Stimulated activated CD8-positive, alpha-beta memory T cell treated with anti-CD3 and anti-CD28 coated beads, Interleukin-12 subunit alpha, Interleukin-12 subunit beta, amount 100 ng/mL, for 24 hours (primary cell): ENCODE measurements around the gene SORCS1.

ENCODE experiments used
- DNase-seq: peaks from one replicate; pipeline ENCODE4 v3.0.0-alpha.2; 2020; ENCODE audit errors: extremely low read depth

The SORCS1 gene

DNA sequence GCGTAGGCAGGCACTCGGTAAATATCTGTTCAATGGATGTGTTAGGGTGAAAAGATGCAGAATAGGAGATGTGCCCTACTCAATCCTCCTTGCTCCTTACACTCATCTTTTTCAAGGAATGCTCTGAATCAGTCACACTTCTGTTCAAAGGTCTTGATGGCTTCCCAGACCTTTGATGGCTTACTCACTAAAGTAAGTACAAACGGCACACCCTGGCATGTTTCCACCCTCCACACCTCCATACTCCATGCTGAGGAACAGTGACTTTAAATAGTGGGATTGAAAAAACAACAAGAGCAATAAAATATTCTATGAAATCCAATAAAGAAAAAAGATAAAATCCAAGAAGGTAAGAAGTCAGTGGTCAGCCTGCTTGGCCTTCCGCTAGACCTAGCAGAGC is 569.2 kb downstream of the SORCS1 start:
- DNase-seq = no peak

DNA sequence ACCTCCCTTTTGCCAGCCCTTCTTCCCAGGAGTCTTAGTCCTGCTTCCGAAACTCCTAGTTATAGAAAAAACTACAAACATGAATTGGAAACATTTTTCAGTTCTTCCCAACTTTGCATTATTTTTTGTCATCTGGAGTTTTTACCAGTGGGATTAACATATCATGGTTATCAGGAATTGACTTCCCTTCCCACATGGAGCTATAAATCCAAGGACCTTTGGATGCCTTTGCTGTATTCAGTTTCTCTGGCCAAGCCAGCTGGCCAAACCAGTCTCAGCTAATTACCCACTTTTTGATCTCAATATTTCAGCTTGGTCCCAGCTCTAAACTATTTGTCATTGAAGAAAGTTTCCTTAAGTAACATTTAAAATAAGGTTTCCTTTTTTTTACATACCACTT is 570.6 kb downstream of the SORCS1 start:
- DNase-seq = no peak

DNA sequence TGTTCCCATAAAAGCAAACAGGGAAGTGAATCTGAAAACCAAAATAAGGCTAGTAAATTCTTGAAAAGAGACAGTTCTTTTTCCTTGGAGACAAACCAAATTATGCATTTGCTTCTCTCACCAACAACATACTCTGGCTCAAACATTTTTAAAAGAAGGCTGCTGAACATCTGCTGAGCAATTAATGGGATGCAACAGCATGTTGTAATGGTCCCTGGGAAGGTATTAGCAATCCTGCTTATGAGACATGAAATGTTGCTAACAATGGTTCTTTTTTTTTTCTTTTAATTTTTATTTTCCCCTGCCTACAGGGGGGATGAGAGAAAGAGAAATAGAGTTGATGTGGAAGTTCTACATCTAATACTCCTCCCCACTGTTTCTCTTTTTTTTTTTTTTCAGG is 572.1 kb downstream of the SORCS1 start:
- DNase-seq = no peak

DNA sequence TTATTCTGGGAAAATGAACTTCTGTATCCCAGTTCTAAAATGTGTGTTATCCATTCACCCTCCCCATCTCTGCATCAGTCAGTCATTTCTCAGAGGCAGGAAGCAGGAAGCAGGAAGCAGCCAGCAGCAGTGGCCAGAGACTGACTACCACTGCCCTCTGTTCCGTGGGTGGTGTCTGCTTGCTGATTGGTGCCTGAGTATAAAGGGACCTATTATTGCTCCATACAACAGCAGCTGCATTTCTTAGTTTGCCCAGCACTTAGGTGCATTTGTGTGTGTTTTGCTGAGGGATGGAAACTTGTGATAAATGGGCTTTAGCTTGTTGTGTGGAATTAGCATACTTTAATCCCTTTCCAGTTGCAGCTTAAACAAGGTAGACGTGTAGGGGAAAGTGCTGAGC is 582.2 kb downstream of the SORCS1 start:
- DNase-seq = no peak

DNA sequence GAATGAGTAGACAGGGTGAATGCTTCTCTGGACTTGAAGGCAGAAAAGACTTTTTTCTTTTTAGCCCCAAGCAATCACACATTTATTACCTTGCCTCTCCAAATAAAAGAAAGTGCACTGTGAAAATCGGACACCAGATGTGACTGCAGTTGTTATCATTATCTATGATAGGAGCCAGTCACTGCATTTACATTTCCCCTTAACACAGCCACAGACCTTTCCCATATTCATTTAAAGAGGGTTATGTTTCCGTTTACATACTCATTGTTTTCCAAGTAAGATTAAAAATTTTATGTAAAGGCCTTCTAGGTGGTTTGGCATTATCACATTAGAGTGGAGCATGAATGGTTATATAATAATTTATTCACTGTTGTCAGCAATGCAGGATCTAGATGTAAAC is 586.8 kb downstream of the SORCS1 start:
- no peak for DNase-seq

DNA sequence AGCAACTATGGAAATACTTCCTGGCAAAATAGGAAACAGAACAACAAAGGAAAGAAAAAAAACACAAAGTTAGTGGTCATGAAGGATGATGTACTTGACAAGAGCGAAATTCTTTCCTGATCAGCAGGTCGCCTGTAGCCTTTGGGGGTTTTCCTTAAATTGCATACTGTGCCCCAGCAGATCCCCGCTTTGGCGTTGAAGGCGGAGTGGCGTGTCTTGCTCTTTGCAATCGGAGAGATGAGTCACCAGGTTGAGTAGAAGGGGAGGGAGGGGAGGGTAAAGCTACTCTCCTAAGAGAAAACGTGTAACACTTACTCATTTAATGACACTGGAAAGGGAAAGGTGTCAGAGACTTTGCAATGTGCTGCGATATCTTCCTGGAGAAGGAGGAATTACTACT is 587.2 kb downstream of the SORCS1 start:
- DNase-seq = no peak

DNA sequence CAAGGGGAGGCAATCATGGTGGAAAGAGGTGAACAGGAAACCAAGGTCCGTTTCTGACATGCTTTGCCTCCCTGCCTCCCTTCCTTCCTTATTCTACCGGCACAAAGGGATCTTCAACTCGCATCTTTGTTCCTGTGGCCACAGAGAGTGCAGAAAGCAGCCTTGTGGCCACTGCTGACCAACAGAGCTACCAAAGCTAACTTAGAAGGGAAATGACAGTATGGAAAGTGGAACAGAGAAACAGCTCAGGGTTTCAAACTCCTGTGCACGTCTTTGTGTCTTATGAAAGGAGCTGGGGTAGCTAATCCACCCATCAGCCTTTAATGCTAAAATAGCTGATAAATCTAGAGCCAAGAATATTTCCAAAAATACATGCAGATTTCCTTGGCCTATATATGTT is 588.0 kb downstream of the SORCS1 start:
- no peak for DNase-seq

DNA sequence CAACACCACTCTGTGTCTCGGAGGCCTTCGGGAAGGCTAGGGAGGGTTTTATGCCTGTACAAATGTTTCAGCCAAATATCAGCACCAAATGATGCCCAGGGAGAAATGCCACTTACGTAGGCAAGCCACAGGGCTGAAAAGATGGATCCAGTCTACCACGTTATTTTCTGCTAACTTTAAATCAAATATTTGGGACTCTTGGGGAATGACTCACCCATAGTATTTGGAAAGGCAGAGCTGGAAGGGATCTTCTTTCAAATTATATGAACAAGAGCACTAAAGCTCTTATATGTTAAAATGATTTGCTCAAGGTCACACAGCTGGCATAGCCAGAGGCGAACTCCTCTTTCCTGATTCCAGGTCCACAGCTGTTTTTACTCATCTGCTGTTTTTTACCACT is 591.4 kb downstream of the SORCS1 start:
- no peak for DNase-seq

DNA sequence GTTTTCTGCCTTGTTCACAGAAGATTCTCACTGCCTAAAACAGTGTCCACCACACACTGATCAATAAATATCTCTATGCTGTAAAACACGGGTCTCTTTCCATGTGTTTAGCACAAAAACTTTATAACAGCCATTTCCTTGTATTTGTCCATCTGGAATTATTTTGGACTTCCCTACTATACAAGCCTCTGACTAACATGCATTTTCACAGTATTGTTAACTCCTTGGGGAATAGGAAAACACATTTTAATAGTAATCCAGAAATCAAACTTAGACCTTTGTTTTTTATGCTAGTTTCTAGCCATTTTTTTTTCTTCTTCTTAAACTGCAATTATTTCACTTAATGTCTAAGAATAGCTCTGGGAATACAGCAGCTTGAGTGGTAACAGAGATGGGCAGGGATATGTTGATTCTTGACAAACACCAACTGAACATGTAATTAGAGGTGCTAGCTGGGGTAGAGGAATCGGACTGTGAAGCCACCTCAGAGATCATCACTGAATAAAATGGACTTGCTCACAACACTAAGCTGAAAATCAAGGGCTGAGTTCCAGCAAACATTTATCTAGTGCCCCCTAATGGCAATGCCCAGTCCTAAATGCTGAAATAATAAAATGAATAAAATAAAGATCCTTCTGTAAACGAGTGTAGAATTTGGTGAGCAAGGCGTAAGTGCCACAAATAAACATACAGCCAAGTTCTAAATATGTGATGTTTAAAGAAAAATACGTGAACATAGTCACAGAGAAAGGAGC is 593.1 kb downstream of the SORCS1 start:
- DNase-seq = no peak

DNA sequence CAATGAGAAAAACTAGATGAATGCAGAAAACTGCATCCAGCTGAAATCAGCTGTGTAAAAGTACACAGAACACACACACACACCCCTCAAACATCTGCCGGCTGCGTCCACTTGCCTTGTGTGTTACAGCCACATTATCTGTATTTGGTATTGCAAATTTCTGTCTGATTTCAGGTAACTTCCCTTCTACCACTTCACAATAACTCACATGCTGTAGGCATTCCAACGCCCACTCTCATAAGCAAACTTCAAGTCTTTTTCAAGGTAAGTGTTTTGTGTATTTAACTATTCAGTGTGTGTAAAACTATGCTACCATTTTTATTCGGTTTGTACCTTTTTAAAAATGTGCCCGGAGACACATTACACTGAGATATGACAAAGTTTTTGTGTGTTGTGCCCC is 594.2 kb downstream of the SORCS1 start:
- DNase-seq = no peak

DNA sequence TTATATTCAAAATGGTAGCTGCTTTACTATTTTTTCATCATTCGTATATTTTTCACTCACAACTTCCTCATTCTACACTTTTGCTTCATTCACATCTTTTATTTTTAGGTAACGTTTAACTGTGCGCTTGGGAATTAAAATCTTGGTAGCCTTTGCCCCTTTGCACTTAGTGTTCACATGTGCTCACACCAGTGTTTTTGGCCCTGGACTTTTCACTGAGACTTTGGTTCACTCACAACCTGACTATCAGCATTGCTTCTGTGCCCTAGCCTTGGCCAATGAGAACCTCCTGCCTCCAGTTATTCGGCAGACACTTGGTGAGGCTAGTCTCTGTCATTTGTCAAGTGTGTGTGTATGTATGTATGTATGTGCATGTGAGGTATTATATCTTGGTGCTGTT is 596.9 kb downstream of the SORCS1 start:
- DNase-seq = no peak

DNA sequence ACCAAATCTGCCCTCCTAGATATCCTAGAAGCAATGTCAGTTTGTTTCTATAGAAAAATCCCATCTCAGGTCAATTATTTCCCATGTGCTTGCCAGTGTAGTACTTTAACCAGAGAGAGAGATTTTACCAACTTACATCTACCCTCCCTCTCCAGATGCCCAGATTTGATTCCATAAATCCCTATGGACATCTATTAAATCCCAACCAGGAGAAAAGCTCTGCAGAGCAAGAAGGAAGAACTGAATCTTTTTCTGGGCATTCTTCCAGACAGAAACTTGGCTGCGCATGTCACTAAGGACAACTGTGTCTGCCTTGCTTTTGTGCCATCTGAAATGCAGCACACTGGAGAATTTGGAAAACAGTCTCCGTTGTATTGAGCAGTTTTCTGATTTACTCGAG is 597.6 kb downstream of the SORCS1 start:
- no peak for DNase-seq

DNA sequence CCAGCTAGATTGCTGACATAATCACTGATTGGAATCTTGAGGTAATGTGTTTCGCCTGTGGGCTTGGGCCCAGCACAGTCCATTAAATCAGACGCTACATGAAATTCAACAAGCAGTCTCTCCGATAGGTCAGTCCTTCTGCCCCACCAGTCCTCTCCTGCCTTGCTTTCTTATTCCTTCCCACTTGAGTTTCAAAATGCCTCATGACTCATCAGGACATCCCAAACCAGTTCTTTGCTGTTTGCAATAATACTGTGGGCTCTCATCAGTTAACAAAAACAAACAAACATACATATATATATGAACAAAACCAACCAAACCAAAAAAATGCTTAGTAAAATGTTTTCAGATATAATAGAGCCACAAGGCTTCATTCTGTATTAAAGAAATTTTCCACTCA is 599.0 kb downstream of the SORCS1 start:
- DNase-seq = no peak

DNA sequence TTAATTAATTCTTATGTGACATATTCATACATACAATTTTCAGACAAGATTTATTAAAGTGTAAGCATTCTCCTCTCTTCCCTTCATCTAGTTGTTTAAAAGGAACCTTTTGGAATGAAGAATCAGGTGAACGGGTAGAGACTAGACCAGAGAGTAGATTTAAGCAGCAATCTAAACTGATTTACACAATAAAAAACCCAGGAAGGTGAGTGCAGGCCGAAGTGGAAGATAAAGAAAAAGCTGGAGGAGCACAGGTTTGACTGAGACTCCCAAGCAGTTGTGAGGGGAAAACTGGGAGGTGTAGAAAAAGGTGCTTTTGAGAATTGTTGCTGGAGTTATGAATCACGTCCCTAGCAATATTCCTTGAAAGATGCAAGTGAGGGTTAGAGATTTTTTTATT is 601.1 kb downstream of the SORCS1 start:
- DNase-seq = no peak

DNA sequence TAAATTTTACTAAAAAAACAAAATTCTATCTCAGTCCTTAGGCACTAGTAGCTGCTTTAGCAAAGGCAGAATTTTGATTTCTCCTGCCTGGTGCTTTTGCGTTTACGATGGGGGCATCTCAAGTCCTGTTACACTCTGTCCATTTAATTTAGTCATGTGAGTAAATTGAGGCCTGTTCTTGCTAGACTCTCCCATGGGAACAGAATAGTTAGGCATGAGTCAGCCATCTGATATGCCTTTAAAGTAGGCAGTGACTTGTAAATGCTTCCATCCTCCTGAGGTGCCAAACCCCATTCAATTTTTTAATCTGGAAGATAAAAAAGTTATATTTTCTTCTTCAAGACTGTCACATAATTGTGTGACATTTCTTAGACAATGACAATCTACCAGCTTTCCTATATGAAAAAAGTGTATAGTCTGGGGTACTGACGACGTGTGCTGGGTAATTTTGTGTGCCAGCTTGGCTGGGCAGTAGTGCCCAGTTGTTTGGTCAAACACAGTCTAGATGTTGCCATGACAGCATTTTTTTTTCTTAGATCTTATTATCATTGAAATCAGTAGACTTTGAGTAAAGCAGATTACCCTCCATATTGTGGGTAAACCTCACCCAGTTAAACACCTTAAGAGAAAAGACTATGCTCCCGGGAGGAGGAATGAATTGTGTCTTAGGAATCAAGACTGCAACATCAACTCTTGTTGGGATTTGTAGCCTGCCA is 603.4 kb downstream of the SORCS1 start:
- no peak for DNase-seq

DNA sequence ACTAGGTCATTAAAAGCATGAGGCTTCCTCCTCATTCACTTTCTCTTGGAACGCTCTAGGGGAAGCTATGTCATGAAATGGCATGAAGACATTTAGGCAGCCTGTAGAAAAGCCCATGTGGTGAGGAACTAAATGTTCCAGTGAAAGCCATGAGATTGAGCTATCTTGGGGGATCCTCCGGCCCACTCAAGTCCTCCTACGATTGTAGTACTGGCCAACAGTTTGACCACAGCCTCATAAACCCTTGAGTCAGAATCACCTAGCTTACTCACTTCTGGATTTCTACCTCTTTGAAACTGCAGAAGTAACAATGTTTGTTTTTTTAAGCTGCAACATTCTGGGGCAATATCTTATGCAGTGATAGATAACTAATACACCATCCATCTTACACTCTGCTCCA is 605.1 kb downstream of the SORCS1 start:
- no peak for DNase-seq

DNA sequence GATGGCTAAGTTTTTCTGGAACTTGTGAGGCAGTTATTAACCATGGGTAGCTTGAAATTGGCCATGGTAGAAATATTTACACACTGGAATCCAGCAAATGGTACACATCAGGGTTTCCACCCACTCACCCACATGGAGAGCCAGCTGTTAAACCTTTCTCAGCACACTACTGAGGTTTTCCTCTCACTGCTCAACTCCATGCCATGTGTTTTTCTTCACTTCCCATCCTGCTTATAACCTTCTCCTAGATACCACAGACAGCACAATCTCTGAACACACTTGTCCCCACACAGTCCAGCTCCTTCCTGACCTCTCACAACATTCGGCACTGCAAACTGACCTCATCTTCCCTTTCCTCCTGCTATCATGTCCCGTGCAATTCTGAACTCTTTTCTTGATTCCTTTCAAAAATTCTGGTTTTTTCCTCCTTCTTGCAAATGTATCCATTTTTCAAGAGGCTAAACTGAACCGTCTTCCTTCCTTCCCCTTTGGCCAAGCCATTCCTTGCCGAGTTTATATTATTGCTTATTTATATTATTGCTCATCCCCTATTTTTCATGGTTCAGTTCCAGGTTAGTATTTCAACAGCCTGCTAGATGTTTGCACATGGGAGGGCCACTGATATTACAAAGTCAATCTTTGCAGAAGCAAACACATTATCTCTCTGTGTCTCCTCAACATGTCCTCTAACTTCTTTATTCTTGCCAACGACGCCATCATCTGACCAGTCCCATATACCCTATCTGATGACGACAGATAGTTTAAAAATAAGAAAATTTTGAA is 606.4 kb downstream of the SORCS1 start:
- no peak for DNase-seq

DNA sequence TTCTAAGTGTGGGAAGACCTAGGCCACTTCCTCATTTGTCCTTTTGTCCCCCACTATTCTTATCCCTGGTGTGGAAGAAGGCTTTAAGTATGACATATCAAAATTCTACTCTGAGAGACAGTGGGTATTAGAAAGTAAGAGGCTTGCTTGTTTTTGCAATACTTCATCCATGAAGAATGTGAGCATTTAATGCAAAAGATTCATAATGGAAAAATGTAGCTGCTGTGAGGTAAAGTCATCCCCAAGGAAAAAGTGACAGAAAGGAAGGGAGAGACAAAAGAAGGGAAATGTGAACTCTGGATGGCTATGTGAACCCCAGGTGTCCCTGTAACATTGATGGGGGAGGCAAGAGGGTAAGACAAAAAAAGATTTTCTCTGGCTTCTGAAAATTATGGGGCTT is 607.5 kb downstream of the SORCS1 start:
- DNase-seq = no peak

DNA sequence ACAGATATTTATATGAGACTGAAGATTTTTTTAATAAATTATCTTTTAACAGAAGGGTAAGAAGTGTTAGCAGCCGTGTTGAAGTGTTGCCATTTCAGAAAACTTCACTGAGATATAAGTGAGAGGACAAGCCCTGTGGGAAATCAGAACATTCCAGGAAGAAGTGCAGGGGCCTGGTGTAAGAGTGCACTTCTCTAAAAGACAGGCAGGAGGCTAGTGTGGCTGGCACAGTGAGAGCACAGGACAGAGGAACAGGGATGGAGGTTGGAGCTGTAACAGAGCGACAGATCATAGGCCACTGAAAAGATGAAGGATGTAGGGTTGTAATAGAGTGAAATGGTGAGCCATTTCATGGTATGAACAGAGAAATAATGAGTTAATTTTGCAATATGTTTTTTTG is 608.9 kb downstream of the SORCS1 start:
- no peak for DNase-seq

DNA sequence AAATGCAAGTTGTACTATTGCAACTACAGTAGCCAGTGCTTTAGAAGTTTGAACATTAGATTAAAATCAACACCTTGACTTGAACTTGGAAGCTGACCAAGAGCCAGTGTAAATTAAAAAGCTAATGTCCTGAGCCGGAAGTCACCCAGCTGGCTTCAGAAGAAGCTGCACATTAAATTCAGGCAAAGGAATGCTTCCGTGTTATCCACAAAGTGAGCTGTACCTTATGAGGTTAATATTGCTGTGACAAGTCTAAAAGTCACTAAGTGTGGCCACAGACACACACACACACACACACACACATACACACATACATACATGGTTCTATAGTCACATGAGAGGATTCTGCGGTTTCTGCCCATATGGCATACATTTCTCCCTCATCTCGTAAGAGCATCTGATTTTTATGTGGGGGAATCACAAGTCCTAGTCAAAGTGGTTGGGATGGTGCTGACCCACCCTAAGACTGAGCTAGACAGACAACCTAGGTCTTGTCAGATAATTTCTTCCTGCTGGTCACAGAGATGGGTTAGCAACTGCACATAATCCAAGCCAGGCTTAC is 612.9 kb downstream of the SORCS1 start:
- no peak for DNase-seq

DNA sequence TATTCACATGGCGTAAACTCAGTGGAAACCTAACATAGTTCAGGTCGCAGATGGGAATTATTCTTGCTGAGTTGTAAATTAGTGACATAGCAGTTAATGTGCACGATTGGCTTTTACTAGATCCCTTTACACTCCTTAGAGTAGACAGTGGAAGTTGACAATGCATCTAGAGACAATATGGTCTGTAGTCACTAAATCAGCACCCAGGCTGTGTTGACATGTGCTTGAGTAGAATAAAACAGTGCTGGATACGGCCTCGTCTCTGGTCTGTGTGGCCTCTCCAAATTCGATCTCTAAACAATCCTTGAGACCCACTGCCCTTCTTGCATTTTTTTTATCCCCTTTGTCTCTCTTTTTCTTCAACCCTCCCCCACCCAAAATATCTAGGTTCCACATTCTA is 615.7 kb downstream of the SORCS1 start:
- DNase-seq = no peak

DNA sequence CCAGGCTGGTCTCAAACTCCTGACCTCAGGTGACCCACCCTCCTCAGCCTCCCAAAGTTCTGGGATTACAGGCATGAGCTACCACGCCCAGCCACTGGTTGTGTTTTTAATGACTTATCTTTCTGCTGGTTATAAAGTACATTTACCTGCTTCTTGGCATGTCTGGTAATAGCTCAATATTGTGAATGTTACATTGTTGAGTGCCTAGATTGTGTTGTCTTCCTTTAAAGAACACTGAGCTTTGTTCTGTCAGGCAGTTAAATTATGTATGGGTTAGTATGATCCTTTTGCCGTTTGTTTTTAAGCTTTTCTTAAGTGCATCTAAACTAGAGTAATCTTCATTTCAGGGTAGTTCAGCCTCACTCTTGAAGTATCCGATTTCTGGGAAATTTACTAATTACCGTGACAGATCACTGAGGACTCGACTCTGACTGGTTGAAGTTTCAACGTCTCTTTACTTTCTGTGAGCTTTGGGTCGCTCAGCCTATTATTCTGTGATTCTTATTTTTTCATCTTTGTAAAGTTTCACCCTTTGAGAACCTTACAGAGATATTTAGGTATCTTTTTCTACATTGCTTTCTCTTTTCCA is 617.4 kb downstream of the SORCS1 start:
- no peak for DNase-seq
